B cell (primary cell): Measurements from ENCODE around the gene ZNF565. TPM values are rescaled to one million over a fixed set of nuclear protein-coding genes. Genes with fewer than 3 reads are reported as not detected.

ENCODE experiments used
- ATAC-seq: fragments of 200-7000 bp; cut with Tn5 transposase; one replicate; pipeline ENCODE4 v1.10.0; 2021; ENCODE audit warnings: low read depth, mild to moderate bottlenecking, moderate number of reproducible peaks, moderate library complexity
- CTCF ChIA-PET: fragments of 350-600 bp; sonication (Branson Sonifier 250); formaldehyde crosslinking; loops from one replicate; lab custom pipeline; 2021; ENCODE audit warnings: antibody characterized with exemption, inconsistent platforms; lab: Charles Lee
- POLR2A ChIA-PET: fragments of 350-600 bp; sonication (Branson Sonifier 250); formaldehyde crosslinking; loops from one replicate; lab custom pipeline; 2021; ENCODE audit warnings: antibody characterized with exemption; lab: Charles Lee
- DNase-seq: peaks from one replicate; pipeline ENCODE4 v3.0.0; 2013
- H2AFZ ChIP-seq: 2 replicates; pipeline ENCODE4 v1.6.1; 2012; ENCODE audit warnings: mild to moderate bottlenecking, low read depth, low read length; ENCODE audit not compliant: insufficient read depth, poor library complexity, severe bottlenecking
- H3K27ac ChIP-seq, 2 donors: 1 replicate in 1 of 2; 2 replicates in 1 of 2; pipeline ENCODE4 v1.5.1; 2012 to 2013; ENCODE audit warnings: low read length in 2 of 2, mild to moderate bottlenecking in 2 of 2, moderate library complexity in 1 of 2
- H3K27me3 ChIP-seq, 4 experiments: fragments of 200-600 bp in 1 of 4; sonication (generic) in 1 of 4; replicated peaks in 1 of 4; 1 replicate in 2 of 4; 2 replicates in 2 of 4; pipeline versions ENCODE4 v1.6.1 to v1.7.0; 2013 to 2016; ENCODE audit warnings: low read length in 3 of 4, mild to moderate bottlenecking in 2 of 4, mixed read lengths in 1 of 4, moderate library complexity in 1 of 4; ENCODE audit not compliant: insufficient read depth in 4 of 4, control insufficient read depth in 3 of 4; ENCODE audit errors: control extremely low read depth in 1 of 4
- H3K36me3 ChIP-seq, 2 experiments: replicated peaks in 1 of 2; 1 replicate in 1 of 2; 2 replicates in 1 of 2; pipeline versions ENCODE4 v1.6.1 to v1.7.1; 2013; ENCODE audit warnings: low read length in 1 of 2; ENCODE audit not compliant: insufficient read depth in 2 of 2, control insufficient read depth in 1 of 2; ENCODE audit errors: control extremely low read depth in 1 of 2, extremely low read depth in 1 of 2
- H3K4me1 ChIP-seq, 2 donors: fragments of 200-600 bp in 1 of 2; sonication (generic) in 1 of 2; 1 replicate in 1 of 2; 2 replicates in 1 of 2; pipeline versions ENCODE4 v1.5.1 to v1.6.1; 2013 to 2017; ENCODE audit warnings: low read length in 2 of 2; ENCODE audit not compliant: control insufficient read depth in 2 of 2, insufficient read depth in 2 of 2
- H3K4me2 ChIP-seq: replicated peaks from 2 replicates; pipeline ENCODE3; 2012; ENCODE audit warnings: mild to moderate bottlenecking, low read depth, low read length; ENCODE audit not compliant: poor library complexity, severe bottlenecking
- H3K4me3 ChIP-seq, 5 experiments: fragments of 200-600 bp in 1 of 5; sonication (generic) in 1 of 5; 1 replicate in 3 of 5; 2 replicates in 2 of 5; pipeline versions ENCODE4 v1.5.1 to v1.7.0; 2011 to 2016; ENCODE audit warnings: low read length in 4 of 5, mild to moderate bottlenecking in 4 of 5, low read depth in 2 of 5, control low read depth in 1 of 5, moderate library complexity in 1 of 5; ENCODE audit not compliant: insufficient read depth in 1 of 5; ENCODE audit errors: control extremely low read depth in 1 of 5, extremely low read depth in 1 of 5
- H3K79me2 ChIP-seq: fragments of 200-600 bp; sonication (generic); one replicate; pipeline ENCODE4 v1.6.0; 2016; ENCODE audit warnings: low read length; ENCODE audit not compliant: control insufficient read depth, insufficient read depth
- H3K9ac ChIP-seq: fragments of 200-600 bp; sonication (generic); 2 replicates; pipeline ENCODE4 v1.6.1; 2017; ENCODE audit warnings: mild to moderate bottlenecking, low read length, moderate library complexity
- H3K9me3 ChIP-seq, 3 donors: one replicate each; pipeline versions ENCODE4 v1.6.1 to v1.7.1; 2013; ENCODE audit warnings: low read length in 2 of 3; ENCODE audit not compliant: control insufficient read depth in 2 of 3, insufficient read depth in 1 of 3; ENCODE audit errors: control extremely low read depth in 1 of 3
- H4K20me1 ChIP-seq: 2 replicates; pipeline ENCODE4 v1.6.0; 2012; ENCODE audit warnings: mild to moderate bottlenecking, low read length; ENCODE audit not compliant: insufficient read depth, control insufficient read depth, poor library complexity, severe bottlenecking
- H3K27ac Mint-ChIP-seq: one replicate; pipeline ENCODE4 v1.8.0; 2021; ENCODE audit warnings: mixed read lengths
- H3K27me3 Mint-ChIP-seq: one replicate; pipeline ENCODE4 v1.8.0; 2021; ENCODE audit warnings: mixed read lengths
- H3K4me1 Mint-ChIP-seq: one replicate; pipeline ENCODE4 v1.8.0; 2021; ENCODE audit warnings: mixed read lengths
- H3K4me3 Mint-ChIP-seq: one replicate; pipeline ENCODE4 v1.8.0; 2021; ENCODE audit warnings: mixed read lengths
- H3K9me3 Mint-ChIP-seq: one replicate; pipeline ENCODE4 v1.8.0; 2022; ENCODE audit warnings: mixed read lengths; ENCODE audit not compliant: insufficient read depth
- CTCF ChIP-seq: fragments of 200-600 bp; IDR thresholded peaks from one replicate; pipeline ENCODE4 v1.8.0; 2022; ENCODE audit warnings: antibody characterized with exemption, mild to moderate bottlenecking
- EZH2 ChIP-seq: IDR thresholded peaks from 2 replicates; pipeline ENCODE4 v1.6.1; 2012; ENCODE audit warnings: borderline replicate concordance, low read depth, mild to moderate bottlenecking, moderate library complexity, low read length; ENCODE audit not compliant: insufficient read depth, poor library complexity, severe bottlenecking
- WGBS: methylation state at CpG from one replicate; pipeline ENCODE4 v1.1.5; 2013; ENCODE audit warnings: missing lambda C conversion rate; ENCODE audit not compliant: insufficient coverage; 5-methylcytosine and 5-hydroxymethylcytosine counted together
- intact Hi-C: fragments of 100-400 bp; cut with micrococcal nuclease; formaldehyde crosslinking; loops from one replicate; pipeline ENCODE4 v1.10.0; 2022
- polyA plus RNA-seq: library from polyadenylated mRNA; depleted of rRNA; stranded (reverse); fragments of >200 nt; gene quantifications from 2 replicates; pipeline ENCODE4 v1.2.3, GENCODE V29; 2012
- total RNA-seq, 2 donors: library from RNA; stranded (reverse); fragments of 120-200 nt in 1 of 2; gene quantifications; 1 replicate in 1 of 2; 2 replicates in 1 of 2; pipeline versions ENCODE4 v1.2.3 to v1.2.4, GENCODE V29; 2013 to 2022

Gene ZNF565
- total and polyA plus RNA-seq, 2 donors (not counting 1 experiment from before 2014, with no cell fraction given), result 2.9 to 5.2 TPM

- Histone ChIP-seq H3K79me2 (no peaks in the 10 kb centered on the region), H3K9me3 (peaks cover 0 to 51% (median 0%) of the 10 kb centered on the region in 3 donors), H3K4me2 (no peak overlapping the region), H3K9ac (no peak overlapping the region), H3K4me1 (no peaks in the 10 kb centered on the region), H3K4me3 (no peak overlapping the region), H2AFZ (no peak overlapping the region), H3K27ac (no peak overlapping the region), H4K20me1 (no peaks in the 10 kb centered on the region), H3K36me3 (no peaks in the 10 kb centered on the region), H3K27me3 (no peaks in the 10 kb centered on the region)
- no peak overlapping the region for H3K27ac Mint-ChIP-seq
- no peaks in the 10 kb centered on the region for H3K4me1 Mint-ChIP-seq
- DNase-seq (no peak), ATAC-seq (no peak)
- H3K9me3 Mint-ChIP-seq, result no peaks in the 10 kb centered on the region
- 94% methylated on average over 9 of the region's 11 CpGs for WGBS
- TF ChIP-seq CTCF (no peak), EZH2 (no peak)
- no peaks in the 10 kb centered on the region for H3K27me3 Mint-ChIP-seq
- CTCF ChIA-PET, result no interaction called here
- intact Hi-C loops, result no loop called here
- H3K4me3 Mint-ChIP-seq, result no peak overlapping the region
- POLR2A ChIA-PET, result no interaction called here
Measured at GRCh38 chr19:36254848-36255247, 40.4 kb upstream of the ZNF565 start.

- no peak for ATAC-seq
- CTCF ChIA-PET, result no interaction called here
Measured at GRCh38 chr19:36252047-36252446, 37.6 kb upstream of the ZNF565 start.

More at GRCh38 chr19:36252047-36252446, 37.6 kb upstream of the ZNF565 start:
- Histone ChIP-seq H3K4me1 (no peaks in the 10 kb centered on the region), H4K20me1 (no peaks in the 10 kb centered on the region), H3K4me2 (no peak overlapping the region), H3K36me3 (no peaks in the 10 kb centered on the region), H2AFZ (no peak overlapping the region), H3K9ac (no peak overlapping the region), H3K79me2 (no peaks in the 10 kb centered on the region), H3K4me3 (no peak overlapping the region), H3K9me3 (peaks cover 0 to 30% (median 0%) of the 10 kb centered on the region in 3 donors), H3K27me3 (no peaks in the 10 kb centered on the region), H3K27ac (no peak overlapping the region)
- H3K9me3 Mint-ChIP-seq, result no peaks in the 10 kb centered on the region
- no CpG with 5 or more reads among the region's 1 CpG for WGBS
- no peak for TF ChIP-seq EZH2
- TF ChIP-seq CTCF, result no peak
- no peaks in the 10 kb centered on the region for H3K4me1 Mint-ChIP-seq
- intact Hi-C loops, result no loop called here
- no peaks in the 10 kb centered on the region for H3K27me3 Mint-ChIP-seq
- no peak overlapping the region for H3K27ac Mint-ChIP-seq
- H3K4me3 Mint-ChIP-seq, result no peak overlapping the region
- POLR2A ChIA-PET, result no interaction called here
- DNase-seq, result no peak
